ENCODE data around the gene BCAN. TPM values are rescaled to one million over a fixed set of nuclear protein-coding genes. Genes with fewer than 3 reads are reported as not detected.
A peak's percentile ranks its signal among the peaks of the same experiment; 100 is the strongest.

The BCAN gene
- total and polyA plus RNA-seq, 8 donors: 0.34 to 0.87 (median 0.61) TPM

GRCh38 chr1:156693848-156694689, 52.2 kb downstream of the BCAN start:
- Histone ChIP-seq H3K36me3 (no peaks in the 10 kb centered on the region), H3K27me3 (peaks cover 0 to 70% of the 10 kb centered on the region in 2 donors), H3K9me3 (no peaks in the 10 kb centered on the region), H3K4me3 (no peak overlapping the region), H3K4me1 (peaks cover 12 to 22% of the 10 kb centered on the region in 2 donors), H3K27ac (no peak overlapping the region)
- ATAC-seq (no peak), DNase-seq (peak in 2 of 4 donors; percentile 35 to 37)
- intact Hi-C loops (cut with DNase I): no loop called here
- no peak for TF ChIP-seq CTCF (IDR thresholded peaks at IDR 0.05)

DNA sequence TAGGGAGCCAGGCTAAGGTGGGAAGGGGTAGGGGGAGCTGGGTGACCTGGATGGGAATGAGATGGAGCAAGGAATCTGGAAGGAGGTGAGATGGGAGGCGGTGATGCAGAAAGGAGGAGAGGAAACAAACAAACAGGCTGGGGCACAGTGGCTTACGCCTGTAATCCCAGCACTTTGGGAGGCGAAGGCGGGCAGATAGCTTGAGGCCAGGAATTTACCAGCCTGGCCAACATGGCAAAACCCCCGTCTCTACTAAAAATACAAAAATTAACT, 52.7 kb downstream of the BCAN start:
- Histone ChIP-seq H3K27me3 (peaks cover 0 to 64% of the 10 kb centered on the region in 2 donors), H3K36me3 (no peaks in the 10 kb centered on the region), H3K4me1 (peaks cover 12 to 21% of the 10 kb centered on the region in 2 donors), H3K27ac (no peak overlapping the region), H3K9me3 (no peaks in the 10 kb centered on the region), H3K4me3 (no peak overlapping the region)
- intact Hi-C loops (cut with DNase I): no loop called here
- ATAC-seq: no peak
- no peak for TF ChIP-seq CTCF (IDR thresholded peaks at IDR 0.05)
- DNase-seq: no peak

GRCh38 chr1:156696755-156697154, 54.8 kb downstream of the BCAN start:
- Histone ChIP-seq H3K27ac (no peak overlapping the region), H3K36me3 (no peaks in the 10 kb centered on the region), H3K4me3 (no peak overlapping the region), H3K4me1 (peaks cover 12 to 15% of the 10 kb centered on the region in 2 donors), H3K9me3 (no peaks in the 10 kb centered on the region), H3K27me3 (peaks cover 0 to 63% of the 10 kb centered on the region in 2 donors)
- ATAC-seq: no peak
- intact Hi-C loops (cut with DNase I): no loop called here
- peak in 1 of 4 donors; percentile 34 for DNase-seq
- no peak for TF ChIP-seq CTCF (IDR thresholded peaks at IDR 0.05)

DNA sequence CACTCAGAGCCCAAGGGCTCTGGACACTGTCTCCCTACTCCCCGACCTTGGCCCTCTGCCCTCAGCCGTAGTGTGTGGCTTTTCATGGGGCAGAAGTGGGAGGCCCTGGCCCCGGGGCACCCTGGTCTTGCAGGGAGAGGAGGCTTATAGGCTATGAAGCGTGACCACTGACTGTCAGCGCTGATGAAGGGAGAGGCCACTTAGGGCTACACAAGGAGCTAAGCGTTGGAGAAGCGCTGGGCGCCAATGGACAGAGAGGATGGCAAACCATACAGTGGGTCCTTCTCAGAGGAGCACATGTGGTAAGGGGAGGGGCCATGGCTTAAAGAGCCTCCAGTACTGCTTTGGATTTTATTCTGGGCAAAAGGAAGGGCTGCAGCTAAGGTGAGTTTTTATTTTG, 55.6 kb downstream of the BCAN start:
- H3K27ac ChIP-seq: no peak overlapping the region
- no peaks in the 10 kb centered on the region for H3K9me3 ChIP-seq
- peaks cover 0 to 63% of the 10 kb centered on the region in 2 donors for H3K27me3 ChIP-seq
- intact Hi-C loops (cut with DNase I): no loop called here
- no peak for TF ChIP-seq CTCF (IDR thresholded peaks at IDR 0.05)
- ATAC-seq (no peak), DNase-seq (peak in 1 of 4 donors; percentile 39)
- no peak overlapping the region for H3K4me3 ChIP-seq
- peaks cover 6 to 8% of the 10 kb centered on the region in 2 donors for H3K4me1 ChIP-seq
- H3K36me3 ChIP-seq: no peaks in the 10 kb centered on the region

DNA sequence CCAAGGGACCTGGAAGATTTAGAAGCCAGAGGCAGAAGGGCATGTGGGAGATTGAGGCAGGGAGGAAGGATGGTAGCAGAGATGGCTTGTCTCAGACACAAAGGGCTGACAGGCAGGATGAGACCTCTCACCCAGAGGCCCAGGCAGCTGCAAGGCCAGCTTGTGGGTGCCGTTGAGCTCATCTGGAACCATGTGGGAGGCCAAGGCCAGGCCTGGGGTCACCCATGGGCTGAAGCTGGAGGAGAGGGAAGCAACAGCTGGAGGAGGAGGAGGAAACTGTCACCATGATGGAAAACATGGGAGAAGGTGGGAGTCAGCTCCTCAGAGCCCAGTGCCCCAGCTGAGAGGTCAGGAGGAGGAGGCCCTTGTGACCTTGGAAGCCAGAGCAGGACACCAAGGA, 57.1 kb downstream of the BCAN start:
- ATAC-seq (no peak), DNase-seq (no peak)

More for the DNA sequence above, 57.1 kb downstream of the BCAN start:
- peaks cover 8 to 64% of the 10 kb centered on the region in 2 donors for H3K27me3 ChIP-seq
- H3K27ac ChIP-seq: no peak overlapping the region
- no peak for TF ChIP-seq CTCF (IDR thresholded peaks at IDR 0.05)
- no peak overlapping the region for H3K4me3 ChIP-seq
- H3K36me3 ChIP-seq: no peaks in the 10 kb centered on the region
- intact Hi-C loops (cut with DNase I): no loop called here
- no peaks in the 10 kb centered on the region for H3K4me1 ChIP-seq
- H3K9me3 ChIP-seq: no peaks in the 10 kb centered on the region
